ENCODE measurements around the gene LYL1. TPM values are rescaled to one million over a fixed set of nuclear protein-coding genes. Genes with fewer than 3 reads are reported as not detected.

Gene LYL1
- total and polyA plus RNA-seq, 2 of the 4 experiments (the other 2 are of a cell fraction) = 0.36 to 0.39 TPM

DNA sequence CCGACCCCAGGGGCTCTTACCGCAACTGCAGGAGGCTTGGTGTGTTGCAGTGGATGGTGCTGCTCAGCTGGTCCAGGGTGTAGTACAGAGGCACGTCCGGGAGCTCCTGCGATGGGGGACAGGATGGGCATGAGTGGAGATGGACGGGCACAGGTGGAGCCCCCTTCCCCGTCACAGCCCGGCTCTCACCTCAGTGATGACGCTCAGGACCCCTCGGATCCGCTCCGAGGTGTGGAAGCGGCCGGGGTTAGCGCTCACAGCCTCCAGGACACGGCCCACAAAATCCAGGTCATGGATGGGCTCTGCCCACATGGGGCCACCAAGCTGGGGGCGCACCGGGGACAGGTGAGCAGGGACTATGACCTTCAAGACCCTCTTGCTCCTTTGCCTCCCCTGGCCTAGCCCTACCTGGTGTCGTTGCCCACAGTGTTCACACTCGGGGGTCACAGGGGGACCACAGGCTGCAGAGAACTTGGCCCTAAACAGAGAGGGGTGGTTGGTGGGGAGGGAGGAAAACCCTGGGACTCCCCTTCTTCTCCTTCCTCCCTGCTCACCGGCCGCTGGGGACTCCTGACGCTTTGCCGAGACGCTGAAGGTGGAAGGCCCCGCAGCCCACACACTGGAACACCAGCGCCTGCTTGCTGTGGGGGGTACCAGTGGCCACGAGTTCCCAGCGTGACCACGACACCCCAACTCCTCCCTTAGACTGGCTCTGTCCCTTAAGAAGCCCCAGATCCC, 6.9 kb upstream of the LYL1 start:
- no peak for ATAC-seq (ENCODE audit: low read depth)
- Histone ChIP-seq H4K8ac (ENCODE audit: low read depth in 2 of 2, low read length in 2 of 2) (no peak overlapping the region), H2AFZ (replicated peaks; ENCODE audit: low read length, poor library complexity) (no peak overlapping the region), H3K79me1 (ENCODE audit: low read depth in 1 of 2, low read length in 2 of 2) (peaks cover 0 to 7% of the 10 kb centered on the region in 2 experiments; a peak in 2 of 4 replicates), H4K5ac (ENCODE audit: low read depth, low read length) (no peak overlapping the region), H3K9me1 (ENCODE audit: insufficient read depth, low read length) (no peaks in the 10 kb centered on the region), H3K4me1 (ENCODE audit: control insufficient read depth, insufficient read depth, low read length) (no peaks in the 10 kb centered on the region), H3K27ac (ENCODE audit: insufficient read depth, low read length) (no peak overlapping the region), H2AK5ac (ENCODE audit: low read depth, low read length) (no peak overlapping the region), H3K27me3 (ENCODE audit: control insufficient read depth, insufficient read depth, low read length) (no peaks in the 10 kb centered on the region), H2BK120ac (ENCODE audit: low read depth, low read length) (no peak overlapping the region), H3K9ac (ENCODE audit: low read depth, low read length) (no peak overlapping the region), H2BK20ac (ENCODE audit: low read depth, low read length) (no peak overlapping the region), H3K4me3 (ENCODE audit: insufficient read depth, low read depth, low read length) (no peak overlapping the region), H3K36me3 (ENCODE audit: control insufficient read depth, insufficient read depth, low read length) (peaks cover 27% of the 10 kb centered on the region), H3K14ac (replicated peaks; ENCODE audit: low read depth, low read length) (no peak overlapping the region), H2AK9ac (replicated peaks; ENCODE audit: low read depth, low read length, poor library complexity) (peak overlapping the region; percentile 55), H3K9me3 (ENCODE audit: control insufficient read depth, insufficient read depth, low read length) (no peaks in the 10 kb centered on the region), H4K20me1 (ENCODE audit: insufficient read depth, low read length) (no peaks in the 10 kb centered on the region), H3K4me2 (ENCODE audit: low read depth, low read length) (no peak overlapping the region), H2BK15ac (ENCODE audit: low read depth, low read length) (no peak overlapping the region), H2BK5ac (ENCODE audit: low read depth, low read length, poor library complexity, severe bottlenecking) (no peak overlapping the region), H3K56ac (ENCODE audit: extremely low read depth, insufficient read depth, low read length) (no peak overlapping the region), H3K4ac (ENCODE audit: low read depth, low read length) (no peak overlapping the region), H3K18ac (ENCODE audit: low read depth, low read length) (no peak overlapping the region), H3K23ac (ENCODE audit: low read depth, low read length) (no peak overlapping the region), H4K91ac (ENCODE audit: insufficient read depth, low read depth, low read length) (no peak overlapping the region)
- WGBS, 2 experiments (ENCODE audit: extremely low coverage in 2 of 2, insufficient read length in 1 of 2) = 90% methylated on average over 10 of the region's 30 CpGs; no CpG with 5 or more reads in 1 of the 2 experiments
- no TSS peak for BruUV-seq (replicated peaks)
- dilution Hi-C loops (cut with HindIII; ENCODE audit: low sequenced_read_pairs, unreplicated experiment) = no loop called here
- ChIA-PET CTCF (no interaction called here), POLR2A (ENCODE audit: unreplicated experiment) (no interaction called here)
- intact Hi-C loops (cut with micrococcal nuclease) = no loop called here
- TF ChIP-seq CTCF (conservative IDR thresholded peaks at IDR 0.05; ENCODE audit: low read depth, low read length) (no peak), ELK1 (IDR thresholded peaks at IDR 0.05; ENCODE audit: borderline replicate concordance, low read depth, low read length) (no peak), MAFK (IDR thresholded peaks at IDR 0.05; ENCODE audit: low read depth, low read length) (no peak), POLR2A (IDR thresholded peaks at IDR 0.05; ENCODE audit: low read depth, low read length) (no peak), MAZ (IDR thresholded peaks at IDR 0.05; ENCODE audit: borderline replicate concordance, low read depth, low read length) (no peak), SMC3 (IDR thresholded peaks at IDR 0.05; ENCODE audit: low read depth, low read length) (no peak), CHD1 (IDR thresholded peaks at IDR 0.05; ENCODE audit: low read depth, low read length) (no peak), RCOR1 (IDR thresholded peaks at IDR 0.05; ENCODE audit: insufficient replicate concordance, low read length) (no peak), BHLHE40 (IDR thresholded peaks at IDR 0.05; ENCODE audit: low read depth, low read length) (no peak), MXI1 (IDR thresholded peaks at IDR 0.05; ENCODE audit: borderline replicate concordance, low read depth, low read length) (no peak), CEBPB (IDR thresholded peaks at IDR 0.05; ENCODE audit: low read depth, low read length) (no peak), RAD21 (IDR thresholded peaks at IDR 0.05; ENCODE audit: low read length) (no peak), FOS (IDR thresholded peaks at IDR 0.05; ENCODE audit: low read depth, low read length) (no peak), NFE2L2 (IDR thresholded peaks at IDR 0.05; ENCODE audit: low read depth, low read length) (no peak), RFX5 (IDR thresholded peaks at IDR 0.05; ENCODE audit: low read depth, low read length) (no peak)
- TF ChIP-seq, protein P1, sequence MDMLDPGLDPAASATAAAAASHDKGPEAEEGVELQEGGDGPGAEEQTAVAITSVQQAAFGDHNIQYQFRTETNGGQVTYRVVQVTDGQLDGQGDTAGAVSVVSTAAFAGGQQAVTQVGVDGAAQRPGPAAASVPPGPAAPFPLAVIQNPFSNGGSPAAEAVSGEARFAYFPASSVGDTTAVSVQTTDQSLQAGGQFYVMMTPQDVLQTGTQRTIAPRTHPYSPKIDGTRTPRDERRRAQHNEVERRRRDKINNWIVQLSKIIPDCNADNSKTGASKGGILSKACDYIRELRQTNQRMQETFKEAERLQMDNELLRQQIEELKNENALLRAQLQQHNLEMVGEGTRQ (IDR thresholded peaks at IDR 0.05; ENCODE audit: low read depth, low read length) = no peak
- in situ Hi-C loops (cut with MboI; ENCODE audit: low sequenced_read_pairs) = no loop called here
- DNase-seq = no peak
